ENCODE measurements around the gene LRRC74A. TPM values are rescaled to one million over a fixed set of nuclear protein-coding genes. Genes with fewer than 3 reads are reported as not detected.

LRRC74A gene
- total and polyA plus RNA-seq, 9 of the 15 experiments (the other 6 are each of a cell fraction or from before 2014, with no cell fraction given), result not detected

GRCh38 chr14:76808011-76808410, 18.2 kb upstream of the LRRC74A start:
- DNase-seq (ENCODE audit: extremely low read depth in 1 of 4, low spot score in 3 of 4) (no peak), FAIRE-seq (no peak), ATAC-seq (no peak)
- in situ Hi-C loops (cut with MboI), result no loop called here
- peaks cover 25% of the 10 kb centered on the region for H3K79me2 ChIP-seq (ENCODE audit: control insufficient read depth, insufficient read depth, low read length)
- H2AFZ ChIP-seq (ENCODE audit: low read depth, low read length), result no peak overlapping the region
- H3K9ac ChIP-seq (ENCODE audit: insufficient read depth in 1 of 2, low read depth in 2 of 2, low read length in 2 of 2), result no peak overlapping the region
- intact Hi-C loops (cut with micrococcal nuclease), result no loop called here
- no peaks in the 10 kb centered on the region for H3K9me1 ChIP-seq (ENCODE audit: control insufficient read depth, insufficient read depth, low read length)
- TF ChIP-seq SMARCB1 (IDR thresholded peaks at IDR 0.05; ENCODE audit: insufficient read length, low read depth) (no peak), CHD2 (IDR thresholded peaks at IDR 0.05; ENCODE audit: low read depth, low read length) (no peak), CXXC5 (CRISPR knock-in tag; IDR thresholded peaks at IDR 0.05) (no peak), RFX5 (IDR thresholded peaks at IDR 0.05; ENCODE audit: low read depth, low read length) (no peak), ZFX (CRISPR knock-in tag; IDR thresholded peaks at IDR 0.05) (no peak), CAMTA2 (CRISPR knock-in tag; conservative IDR thresholded peaks at IDR 0.05) (no peak)
- H3K36me3 ChIP-seq (ENCODE audit: control insufficient read depth, insufficient read depth, low read length), result peaks cover 55% of the 10 kb centered on the region
- no TSS peak for BruUV-seq (replicated peaks)
- H3K27me3 ChIP-seq (ENCODE audit: control insufficient read depth in 2 of 2, insufficient read depth in 2 of 2, low read length in 2 of 2), result no peaks in the 10 kb centered on the region
- ChIA-PET CTCF (ENCODE audit: low intra/inter-chr PET ratio) (no interaction called here), POLR2A (interaction anchor here (1.2 kb wide), 1 partner anchor 34 kb away, joined by 3 read pairs; no protein-coding TSS in a partner anchor)
- H3K9me3 ChIP-seq (replicated peaks; ENCODE audit: control insufficient read depth, insufficient read depth, low read depth, low read length), result no peaks in the 10 kb centered on the region
- WGBS (ENCODE audit: insufficient coverage, low coverage, missing lambda C conversion rate), result 88% methylated on average over 1 of the region's 1 CpG
- no peak overlapping the region for H3K27ac ChIP-seq (ENCODE audit: extremely low read depth, low read depth, low read length)
- peaks cover 12 to 13% of the 10 kb centered on the region in 2 experiments; a peak in 4 of 5 replicates for H3K4me1 ChIP-seq (replicated peaks in 1 of 2; ENCODE audit: control insufficient read depth in 2 of 2, insufficient read depth in 2 of 2, low read length in 2 of 2)
- H3K4me3 ChIP-seq, result no peak overlapping the region
- H3K4me2 ChIP-seq (ENCODE audit: insufficient read depth, low read length), result no peak overlapping the region
- H4K20me1 ChIP-seq (replicated peaks; ENCODE audit: control insufficient read depth, insufficient read depth, low read length), result no peaks in the 10 kb centered on the region

- Histone ChIP-seq H3K4me2 (ENCODE audit: insufficient read depth, low read length) (no peak overlapping the region), H3K36me3 (ENCODE audit: control insufficient read depth, insufficient read depth, low read length) (peaks cover 45% of the 10 kb centered on the region), H3K27me3 (ENCODE audit: control insufficient read depth in 2 of 2, insufficient read depth in 2 of 2, low read length in 2 of 2) (no peaks in the 10 kb centered on the region), H3K4me1 (replicated peaks in 1 of 2; ENCODE audit: control insufficient read depth in 2 of 2, insufficient read depth in 2 of 2, low read length in 2 of 2) (peaks cover 13 to 14% of the 10 kb centered on the region in 2 experiments; a peak in 4 of 5 replicates), H2AFZ (ENCODE audit: low read depth, low read length) (no peak overlapping the region), H3K27ac (ENCODE audit: extremely low read depth, low read depth, low read length) (no peak overlapping the region), H3K4me3 (no peak overlapping the region), H3K9me1 (ENCODE audit: control insufficient read depth, insufficient read depth, low read length) (no peaks in the 10 kb centered on the region), H3K9ac (ENCODE audit: insufficient read depth in 1 of 2, low read depth in 2 of 2, low read length in 2 of 2) (0 out of 4 replicates have a peak overlapping the region, but pooled peaks of 1 of the 2 experiments have one; percentile 11), H3K79me2 (ENCODE audit: control insufficient read depth, insufficient read depth, low read length) (peaks cover 25% of the 10 kb centered on the region), H3K9me3 (replicated peaks; ENCODE audit: control insufficient read depth, insufficient read depth, low read depth, low read length) (no peaks in the 10 kb centered on the region), H4K20me1 (replicated peaks; ENCODE audit: control insufficient read depth, insufficient read depth, low read length) (no peaks in the 10 kb centered on the region)
- in situ Hi-C loops (cut with MboI), result no loop called here
- WGBS (ENCODE audit: insufficient coverage, low coverage, missing lambda C conversion rate), result 97% methylated on average over 3 of the region's 4 CpGs
- no TSS peak for BruUV-seq (replicated peaks)
- POLR2A ChIA-PET, result no interaction called here
- CTCF ChIA-PET (ENCODE audit: low intra/inter-chr PET ratio), result no interaction called here
- intact Hi-C loops (cut with micrococcal nuclease), result no loop called here
- DNase-seq (ENCODE audit: extremely low read depth in 1 of 4, low spot score in 3 of 4) (no peak), ATAC-seq (no peak), FAIRE-seq (no peak)
- TF ChIP-seq JUND (IDR thresholded peaks at IDR 0.05; ENCODE audit: borderline replicate concordance, low read depth, low read length), result no peak
- TF ChIP-seq JUND (tag; IDR thresholded peaks at IDR 0.05; ENCODE audit: borderline replicate concordance, low read depth, low read length), result no peak
- no peak for TF ChIP-seq HLTF (IDR thresholded peaks at IDR 0.05)
- TF ChIP-seq MECOM (CRISPR knock-in tag; IDR thresholded peaks at IDR 0.05), result no peak
- TF ChIP-seq NR3C1 (CRISPR knock-in tag; IDR thresholded peaks at IDR 0.05), result no peak
- no peak for TF ChIP-seq MIER1 (IDR thresholded peaks at IDR 0.05; ENCODE audit: low read depth)
- no peak for TF ChIP-seq GTF2E2 (tag; IDR thresholded peaks at IDR 0.05)
- TF ChIP-seq KDM4B (IDR thresholded peaks at IDR 0.05; ENCODE audit: borderline replicate concordance in 2 of 2, low read depth in 1 of 2), result no peak
- no peak for TF ChIP-seq L3MBTL2 (IDR thresholded peaks at IDR 0.05)
- TF ChIP-seq ETV6 (IDR thresholded peaks at IDR 0.05; ENCODE audit: borderline replicate concordance in 1 of 2, low read depth in 2 of 2, low read length in 1 of 2), result no peak
- no peak for TF ChIP-seq ETV6 (CRISPR knock-in tag; IDR thresholded peaks at IDR 0.05; ENCODE audit: borderline replicate concordance)
- no peak for TF ChIP-seq LEF1 (IDR thresholded peaks at IDR 0.05)
- no peak for TF ChIP-seq ELF1 (tag; IDR thresholded peaks at IDR 0.05)
- no peak for TF ChIP-seq MYC (IDR thresholded peaks at IDR 0.05; ENCODE audit: low read depth, low read length)
- TF ChIP-seq MYC (CRISPR knock-in tag; IDR thresholded peaks at IDR 0.05; ENCODE audit: borderline replicate concordance, low read depth), result no peak
Measured at GRCh38 chr14:76808990-76809389, 17.2 kb upstream of the LRRC74A start.

Data from K562 (cell line).